Testis (tissue), 2 donors: Measurements from ENCODE around the gene HEATR5A.

Experiments used
- POLR2A ChIP-seq: fragments of 450-650 bp; IDR thresholded peaks from one replicate; pipeline ENCODE4 v1.6.1; 2017; ENCODE audit warnings: antibody characterized with exemption, mild to moderate bottlenecking, moderate library complexity
- TF ChIP-seq, protein P1 (sequence below), 3 experiments: fragments of 450-650 bp in 2 of 3; fragments of 200-600 bp in 1 of 3; sonication (generic) in 1 of 3; IDR thresholded peaks; one replicate each; pipeline ENCODE4 v1.5.1; 2016 to 2019; ENCODE audit warnings: antibody characterized with exemption in 3 of 3, mild to moderate bottlenecking in 2 of 3, moderate library complexity in 1 of 3

- TF ChIP-seq, protein P1, sequence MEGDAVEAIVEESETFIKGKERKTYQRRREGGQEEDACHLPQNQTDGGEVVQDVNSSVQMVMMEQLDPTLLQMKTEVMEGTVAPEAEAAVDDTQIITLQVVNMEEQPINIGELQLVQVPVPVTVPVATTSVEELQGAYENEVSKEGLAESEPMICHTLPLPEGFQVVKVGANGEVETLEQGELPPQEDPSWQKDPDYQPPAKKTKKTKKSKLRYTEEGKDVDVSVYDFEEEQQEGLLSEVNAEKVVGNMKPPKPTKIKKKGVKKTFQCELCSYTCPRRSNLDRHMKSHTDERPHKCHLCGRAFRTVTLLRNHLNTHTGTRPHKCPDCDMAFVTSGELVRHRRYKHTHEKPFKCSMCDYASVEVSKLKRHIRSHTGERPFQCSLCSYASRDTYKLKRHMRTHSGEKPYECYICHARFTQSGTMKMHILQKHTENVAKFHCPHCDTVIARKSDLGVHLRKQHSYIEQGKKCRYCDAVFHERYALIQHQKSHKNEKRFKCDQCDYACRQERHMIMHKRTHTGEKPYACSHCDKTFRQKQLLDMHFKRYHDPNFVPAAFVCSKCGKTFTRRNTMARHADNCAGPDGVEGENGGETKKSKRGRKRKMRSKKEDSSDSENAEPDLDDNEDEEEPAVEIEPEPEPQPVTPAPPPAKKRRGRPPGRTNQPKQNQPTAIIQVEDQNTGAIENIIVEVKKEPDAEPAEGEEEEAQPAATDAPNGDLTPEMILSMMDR (IDR thresholded peaks at IDR 0.05): no peak
- no peak for TF ChIP-seq POLR2A
Measured at GRCh38 chr14:31277085-31277484, 143.3 kb downstream of the HEATR5A start.
